ENCODE measurements around the gene FBXW8.

Gene FBXW8

DNA sequence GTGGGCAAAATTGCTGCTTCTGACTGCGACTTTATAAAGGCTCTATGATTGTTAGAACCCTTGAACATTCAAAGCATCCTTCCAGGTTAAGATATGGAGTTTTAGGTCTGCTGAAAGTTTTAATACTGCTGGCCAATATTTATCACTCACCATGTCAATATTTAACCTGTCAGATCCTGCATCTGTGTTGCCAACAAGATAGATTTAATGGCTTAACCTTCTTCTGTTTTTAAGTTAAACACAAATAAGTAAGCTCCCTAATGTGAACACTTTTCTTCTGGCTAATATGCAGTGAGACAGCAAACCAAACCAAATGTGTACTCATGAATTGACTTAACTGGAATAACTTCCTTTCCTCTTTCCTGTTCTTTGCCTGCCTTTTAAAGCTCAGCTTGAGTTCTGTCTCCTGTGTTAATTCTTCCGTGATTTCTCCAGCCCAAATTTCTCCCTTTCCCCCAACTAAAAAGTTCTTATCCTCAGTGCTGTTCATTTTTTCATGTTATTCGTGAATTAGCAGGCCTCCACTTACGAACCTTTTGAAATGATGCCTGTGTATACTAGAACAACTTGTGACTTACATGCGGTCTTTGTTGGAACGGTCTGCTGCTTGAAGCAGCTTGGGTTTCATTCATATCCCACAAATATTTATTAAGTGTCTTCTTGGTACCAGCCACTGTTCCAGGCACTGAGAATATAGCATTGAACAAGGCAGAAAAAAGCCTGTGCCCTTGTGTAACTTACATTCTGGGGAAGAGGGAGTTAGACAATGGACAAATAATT lies 9.1 kb downstream of the FBXW8 start:
- Histone ChIP-seq H3K9me3 (ENCODE audit: control insufficient read depth, insufficient read depth, low read depth, low read length) (no peaks in the 10 kb centered on the region), H3K4me1 (ENCODE audit: control insufficient read depth, insufficient read depth, low read length) (peaks cover 29% of the 10 kb centered on the region), H3K36me3 (ENCODE audit: control insufficient read depth in 2 of 2, insufficient read depth in 1 of 2, low read length in 2 of 2) (no peaks in the 10 kb centered on the region), H3K27ac (ENCODE audit: extremely low read depth, low read depth, low read length) (no peak overlapping the region; the same call in 1 of the 2 replicates), H3K4me3 (ENCODE audit: low read depth, low read length) (no peak overlapping the region)
- POLR2A ChIA-PET = no interaction called here
- CTCF ChIA-PET = interaction anchor here (0.7 kb wide), 1 partner anchor 66 kb away, joined by 6 read pairs; no protein-coding TSS in a partner anchor
- 0 out of 2 replicates have a peak, but pooled peaks have one; percentile 0 for TF ChIP-seq ZBTB48 (tag by site-specific recombination; IDR thresholded peaks at IDR 0.05)
- TF ChIP-seq, protein P1, sequence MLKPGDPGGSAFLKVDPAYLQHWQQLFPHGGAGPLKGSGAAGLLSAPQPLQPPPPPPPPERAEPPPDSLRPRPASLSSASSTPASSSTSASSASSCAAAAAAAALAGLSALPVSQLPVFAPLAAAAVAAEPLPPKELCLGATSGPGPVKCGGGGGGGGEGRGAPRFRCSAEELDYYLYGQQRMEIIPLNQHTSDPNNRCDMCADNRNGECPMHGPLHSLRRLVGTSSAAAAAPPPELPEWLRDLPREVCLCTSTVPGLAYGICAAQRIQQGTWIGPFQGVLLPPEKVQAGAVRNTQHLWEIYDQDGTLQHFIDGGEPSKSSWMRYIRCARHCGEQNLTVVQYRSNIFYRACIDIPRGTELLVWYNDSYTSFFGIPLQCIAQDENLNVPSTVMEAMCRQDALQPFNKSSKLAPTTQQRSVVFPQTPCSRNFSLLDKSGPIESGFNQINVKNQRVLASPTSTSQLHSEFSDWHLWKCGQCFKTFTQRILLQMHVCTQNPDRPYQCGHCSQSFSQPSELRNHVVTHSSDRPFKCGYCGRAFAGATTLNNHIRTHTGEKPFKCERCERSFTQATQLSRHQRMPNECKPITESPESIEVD (tag by site-specific recombination; IDR thresholded peaks at IDR 0.05) = peak; percentile 57
- TF ChIP-seq EGR2 (tag by site-specific recombination; IDR thresholded peaks at IDR 0.05; ENCODE audit: low read depth) = no peak

DNA sequence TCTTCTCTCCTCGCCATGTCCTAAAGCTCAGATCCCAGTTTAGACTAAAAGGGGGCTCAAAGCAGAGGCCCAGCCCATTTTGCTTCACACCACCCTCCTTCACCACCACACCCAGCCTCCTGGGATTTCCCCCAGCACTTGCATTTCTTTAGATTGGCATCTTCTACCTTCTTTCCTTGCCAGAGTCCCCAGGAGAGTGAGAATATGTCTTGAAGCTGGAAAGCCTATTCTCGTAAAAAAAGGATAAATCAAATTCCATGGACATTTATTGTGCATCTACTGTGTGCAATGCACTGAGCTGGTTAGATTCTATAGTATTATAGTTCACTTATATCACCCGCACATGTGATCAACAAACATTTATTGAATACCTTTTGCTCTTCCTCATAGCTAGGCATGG lies 10.2 kb downstream of the FBXW8 start:
- H3K4me3 ChIP-seq (ENCODE audit: low read depth, low read length) = no peak overlapping the region
- ChIA-PET CTCF (interaction anchor here (0.6 to 1.1 kb wide), 2 partner anchors 19 to 225 kb away, joined by 3 to 7 read pairs; no protein-coding TSS in a partner anchor), POLR2A (interaction anchor here (0.8 kb wide), 1 partner anchor 10 kb away, joined by 3 read pairs; the partner anchor contains the start of gene FBXW8)
- no peaks in the 10 kb centered on the region for H3K36me3 ChIP-seq (ENCODE audit: control insufficient read depth in 2 of 2, insufficient read depth in 1 of 2, low read length in 2 of 2)
- H3K27ac ChIP-seq (ENCODE audit: extremely low read depth, low read depth, low read length) = no peak overlapping the region; the same call in 1 of the 2 replicates
- H3K4me1 ChIP-seq (ENCODE audit: control insufficient read depth, insufficient read depth, low read length) = peaks cover 28% of the 10 kb centered on the region
- no peaks in the 10 kb centered on the region for H3K9me3 ChIP-seq (ENCODE audit: control insufficient read depth, insufficient read depth, low read depth, low read length)
- TF ChIP-seq ZBTB17 (tag by site-specific recombination; IDR thresholded peaks at IDR 0.05) = no peak
- no peak for TF ChIP-seq YY2 (tag by site-specific recombination; IDR thresholded peaks at IDR 0.05)
- TF ChIP-seq ZBTB48 (tag by site-specific recombination; IDR thresholded peaks at IDR 0.05) = no peak
- TF ChIP-seq, protein P2, sequence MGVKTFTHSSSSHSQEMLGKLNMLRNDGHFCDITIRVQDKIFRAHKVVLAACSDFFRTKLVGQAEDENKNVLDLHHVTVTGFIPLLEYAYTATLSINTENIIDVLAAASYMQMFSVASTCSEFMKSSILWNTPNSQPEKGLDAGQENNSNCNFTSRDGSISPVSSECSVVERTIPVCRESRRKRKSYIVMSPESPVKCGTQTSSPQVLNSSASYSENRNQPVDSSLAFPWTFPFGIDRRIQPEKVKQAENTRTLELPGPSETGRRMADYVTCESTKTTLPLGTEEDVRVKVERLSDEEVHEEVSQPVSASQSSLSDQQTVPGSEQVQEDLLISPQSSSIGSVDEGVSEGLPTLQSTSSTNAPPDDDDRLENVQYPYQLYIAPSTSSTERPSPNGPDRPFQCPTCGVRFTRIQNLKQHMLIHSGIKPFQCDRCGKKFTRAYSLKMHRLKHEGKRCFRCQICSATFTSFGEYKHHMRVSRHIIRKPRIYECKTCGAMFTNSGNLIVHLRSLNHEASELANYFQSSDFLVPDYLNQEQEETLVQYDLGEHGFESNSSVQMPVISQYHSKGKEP (tag by site-specific recombination; IDR thresholded peaks at IDR 0.05) = peak; percentile 61
- 0 out of 2 replicates have a peak, but pooled peaks have one; percentile 27 for TF ChIP-seq ZNF792 (tag by site-specific recombination; IDR thresholded peaks at IDR 0.05)
- TF ChIP-seq, protein P3, sequence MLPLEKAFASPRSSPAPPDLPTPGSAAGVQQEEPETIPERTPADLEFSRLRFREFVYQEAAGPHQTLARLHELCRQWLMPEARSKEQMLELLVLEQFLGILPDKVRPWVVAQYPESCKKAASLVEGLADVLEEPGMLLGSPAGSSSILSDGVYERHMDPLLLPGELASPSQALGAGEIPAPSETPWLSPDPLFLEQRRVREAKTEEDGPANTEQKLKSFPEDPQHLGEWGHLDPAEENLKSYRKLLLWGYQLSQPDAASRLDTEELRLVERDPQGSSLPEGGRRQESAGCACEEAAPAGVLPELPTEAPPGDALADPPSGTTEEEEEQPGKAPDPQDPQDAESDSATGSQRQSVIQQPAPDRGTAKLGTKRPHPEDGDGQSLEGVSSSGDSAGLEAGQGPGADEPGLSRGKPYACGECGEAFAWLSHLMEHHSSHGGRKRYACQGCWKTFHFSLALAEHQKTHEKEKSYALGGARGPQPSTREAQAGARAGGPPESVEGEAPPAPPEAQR (tag by site-specific recombination; IDR thresholded peaks at IDR 0.05) = no peak
- TF ChIP-seq MZF1 (tag by site-specific recombination; IDR thresholded peaks at IDR 0.05; ENCODE audit: borderline replicate concordance) = peak; percentile 17; the same call in 1 of the 2 replicates
- TF ChIP-seq ZNF426 (tag by site-specific recombination; IDR thresholded peaks at IDR 0.05) = no peak
- TF ChIP-seq, protein P4, sequence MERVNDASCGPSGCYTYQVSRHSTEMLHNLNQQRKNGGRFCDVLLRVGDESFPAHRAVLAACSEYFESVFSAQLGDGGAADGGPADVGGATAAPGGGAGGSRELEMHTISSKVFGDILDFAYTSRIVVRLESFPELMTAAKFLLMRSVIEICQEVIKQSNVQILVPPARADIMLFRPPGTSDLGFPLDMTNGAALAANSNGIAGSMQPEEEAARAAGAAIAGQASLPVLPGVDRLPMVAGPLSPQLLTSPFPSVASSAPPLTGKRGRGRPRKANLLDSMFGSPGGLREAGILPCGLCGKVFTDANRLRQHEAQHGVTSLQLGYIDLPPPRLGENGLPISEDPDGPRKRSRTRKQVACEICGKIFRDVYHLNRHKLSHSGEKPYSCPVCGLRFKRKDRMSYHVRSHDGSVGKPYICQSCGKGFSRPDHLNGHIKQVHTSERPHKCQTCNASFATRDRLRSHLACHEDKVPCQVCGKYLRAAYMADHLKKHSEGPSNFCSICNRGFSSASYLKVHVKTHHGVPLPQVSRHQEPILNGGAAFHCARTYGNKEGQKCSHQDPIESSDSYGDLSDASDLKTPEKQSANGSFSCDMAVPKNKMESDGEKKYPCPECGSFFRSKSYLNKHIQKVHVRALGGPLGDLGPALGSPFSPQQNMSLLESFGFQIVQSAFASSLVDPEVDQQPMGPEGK (tag by site-specific recombination; IDR thresholded peaks at IDR 0.05) = 0 out of 2 replicates have a peak, but pooled peaks have one; percentile 17
- TF ChIP-seq, protein P1 (tag by site-specific recombination; IDR thresholded peaks at IDR 0.05) = peak; percentile 35; the same call in 1 of the 2 replicates
- peak; percentile 49 for TF ChIP-seq ZNF423 (tag by site-specific recombination; IDR thresholded peaks at IDR 0.05)
- TF ChIP-seq, protein P5, sequence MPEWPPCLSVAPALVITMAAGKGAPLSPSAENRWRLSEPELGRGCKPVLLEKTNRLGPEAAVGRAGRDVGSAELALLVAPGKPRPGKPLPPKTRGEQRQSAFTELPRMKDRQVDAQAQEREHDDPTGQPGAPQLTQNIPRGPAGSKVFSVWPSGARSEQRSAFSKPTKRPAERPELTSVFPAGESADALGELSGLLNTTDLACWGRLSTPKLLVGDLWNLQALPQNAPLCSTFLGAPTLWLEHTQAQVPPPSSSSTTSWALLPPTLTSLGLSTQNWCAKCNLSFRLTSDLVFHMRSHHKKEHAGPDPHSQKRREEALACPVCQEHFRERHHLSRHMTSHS (tag by site-specific recombination; IDR thresholded peaks at IDR 0.05) = no peak
- no peak for TF ChIP-seq ZNF175 (tag by site-specific recombination; IDR thresholded peaks at IDR 0.05)
- TF ChIP-seq ZNF664 (tag by site-specific recombination; IDR thresholded peaks at IDR 0.05) = peak; percentile 95
- peak; percentile 54; the same call in 1 of the 2 replicates for TF ChIP-seq GLIS1 (tag by site-specific recombination; IDR thresholded peaks at IDR 0.05)
- TF ChIP-seq FEZF1 (tag by site-specific recombination; IDR thresholded peaks at IDR 0.05) = peak; percentile 24; the same call in 1 of the 2 replicates
- TF ChIP-seq OSR2 (tag by site-specific recombination; IDR thresholded peaks at IDR 0.05) = peak; percentile 28; the same call in 1 of the 2 replicates
- TF ChIP-seq ZNF37A (tag by site-specific recombination; IDR thresholded peaks at IDR 0.05) = no peak
- TF ChIP-seq SP7 (tag by site-specific recombination; IDR thresholded peaks at IDR 0.05) = no peak
- peak; percentile 79; the same call in 1 of the 2 replicates for TF ChIP-seq KLF7 (tag by site-specific recombination; IDR thresholded peaks at IDR 0.05; ENCODE audit: borderline replicate concordance)
